ENCODE data around the gene NANOS3.

NANOS3 gene

DNA sequence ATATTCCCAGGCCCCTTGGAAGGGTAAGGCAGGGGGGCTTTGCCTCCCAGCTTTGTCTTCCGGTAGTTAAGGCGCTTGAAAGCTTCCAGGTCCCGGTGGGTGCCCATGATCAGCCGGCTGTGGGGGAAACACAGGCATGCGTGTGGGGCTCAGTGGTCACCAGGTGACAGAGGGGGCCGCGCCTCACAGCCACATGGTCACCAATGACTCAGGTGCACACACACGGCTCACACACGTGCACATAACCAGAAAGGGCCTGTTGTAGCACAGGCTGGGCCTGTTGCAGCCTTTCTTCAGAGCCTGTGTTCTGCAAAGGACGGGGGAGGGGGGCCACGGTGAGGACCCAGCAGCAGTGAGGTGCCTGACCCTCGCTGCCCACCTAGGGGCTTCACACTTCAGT lies 5.9 kb downstream of the NANOS3 start:
- Histone ChIP-seq H3K27ac (replicated peaks) (no peak overlapping the region), H3K4me3 (replicated peaks; ENCODE audit: insufficient read depth, low read length) (no peak overlapping the region), H3K27me3 (ENCODE audit: insufficient read depth, poor library complexity, severe bottlenecking) (no peaks in the 10 kb centered on the region)
- TF ChIP-seq GABPA (IDR thresholded peaks at IDR 0.05; ENCODE audit: low read depth) (no peak), SPI1 (IDR thresholded peaks at IDR 0.05; ENCODE audit: borderline replicate concordance, low read depth) (no peak), POLR2AphosphoS5 (IDR thresholded peaks at IDR 0.05; ENCODE audit: low read depth) (no peak)
- TF ChIP-seq, protein P1, sequence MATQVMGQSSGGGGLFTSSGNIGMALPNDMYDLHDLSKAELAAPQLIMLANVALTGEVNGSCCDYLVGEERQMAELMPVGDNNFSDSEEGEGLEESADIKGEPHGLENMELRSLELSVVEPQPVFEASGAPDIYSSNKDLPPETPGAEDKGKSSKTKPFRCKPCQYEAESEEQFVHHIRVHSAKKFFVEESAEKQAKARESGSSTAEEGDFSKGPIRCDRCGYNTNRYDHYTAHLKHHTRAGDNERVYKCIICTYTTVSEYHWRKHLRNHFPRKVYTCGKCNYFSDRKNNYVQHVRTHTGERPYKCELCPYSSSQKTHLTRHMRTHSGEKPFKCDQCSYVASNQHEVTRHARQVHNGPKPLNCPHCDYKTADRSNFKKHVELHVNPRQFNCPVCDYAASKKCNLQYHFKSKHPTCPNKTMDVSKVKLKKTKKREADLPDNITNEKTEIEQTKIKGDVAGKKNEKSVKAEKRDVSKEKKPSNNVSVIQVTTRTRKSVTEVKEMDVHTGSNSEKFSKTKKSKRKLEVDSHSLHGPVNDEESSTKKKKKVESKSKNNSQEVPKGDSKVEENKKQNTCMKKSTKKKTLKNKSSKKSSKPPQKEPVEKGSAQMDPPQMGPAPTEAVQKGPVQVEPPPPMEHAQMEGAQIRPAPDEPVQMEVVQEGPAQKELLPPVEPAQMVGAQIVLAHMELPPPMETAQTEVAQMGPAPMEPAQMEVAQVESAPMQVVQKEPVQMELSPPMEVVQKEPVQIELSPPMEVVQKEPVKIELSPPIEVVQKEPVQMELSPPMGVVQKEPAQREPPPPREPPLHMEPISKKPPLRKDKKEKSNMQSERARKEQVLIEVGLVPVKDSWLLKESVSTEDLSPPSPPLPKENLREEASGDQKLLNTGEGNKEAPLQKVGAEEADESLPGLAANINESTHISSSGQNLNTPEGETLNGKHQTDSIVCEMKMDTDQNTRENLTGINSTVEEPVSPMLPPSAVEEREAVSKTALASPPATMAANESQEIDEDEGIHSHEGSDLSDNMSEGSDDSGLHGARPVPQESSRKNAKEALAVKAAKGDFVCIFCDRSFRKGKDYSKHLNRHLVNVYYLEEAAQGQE (IDR thresholded peaks at IDR 0.05; ENCODE audit: insufficient replicate concordance, low read depth): no peak
- TF ChIP-seq, protein P2, sequence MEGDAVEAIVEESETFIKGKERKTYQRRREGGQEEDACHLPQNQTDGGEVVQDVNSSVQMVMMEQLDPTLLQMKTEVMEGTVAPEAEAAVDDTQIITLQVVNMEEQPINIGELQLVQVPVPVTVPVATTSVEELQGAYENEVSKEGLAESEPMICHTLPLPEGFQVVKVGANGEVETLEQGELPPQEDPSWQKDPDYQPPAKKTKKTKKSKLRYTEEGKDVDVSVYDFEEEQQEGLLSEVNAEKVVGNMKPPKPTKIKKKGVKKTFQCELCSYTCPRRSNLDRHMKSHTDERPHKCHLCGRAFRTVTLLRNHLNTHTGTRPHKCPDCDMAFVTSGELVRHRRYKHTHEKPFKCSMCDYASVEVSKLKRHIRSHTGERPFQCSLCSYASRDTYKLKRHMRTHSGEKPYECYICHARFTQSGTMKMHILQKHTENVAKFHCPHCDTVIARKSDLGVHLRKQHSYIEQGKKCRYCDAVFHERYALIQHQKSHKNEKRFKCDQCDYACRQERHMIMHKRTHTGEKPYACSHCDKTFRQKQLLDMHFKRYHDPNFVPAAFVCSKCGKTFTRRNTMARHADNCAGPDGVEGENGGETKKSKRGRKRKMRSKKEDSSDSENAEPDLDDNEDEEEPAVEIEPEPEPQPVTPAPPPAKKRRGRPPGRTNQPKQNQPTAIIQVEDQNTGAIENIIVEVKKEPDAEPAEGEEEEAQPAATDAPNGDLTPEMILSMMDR (IDR thresholded peaks at IDR 0.05; ENCODE audit: insufficient read depth, low read length): no peak
- no peak for DNase-seq (ENCODE audit: low read depth in 1 of 2, low spot score in 1 of 2)

DNA sequence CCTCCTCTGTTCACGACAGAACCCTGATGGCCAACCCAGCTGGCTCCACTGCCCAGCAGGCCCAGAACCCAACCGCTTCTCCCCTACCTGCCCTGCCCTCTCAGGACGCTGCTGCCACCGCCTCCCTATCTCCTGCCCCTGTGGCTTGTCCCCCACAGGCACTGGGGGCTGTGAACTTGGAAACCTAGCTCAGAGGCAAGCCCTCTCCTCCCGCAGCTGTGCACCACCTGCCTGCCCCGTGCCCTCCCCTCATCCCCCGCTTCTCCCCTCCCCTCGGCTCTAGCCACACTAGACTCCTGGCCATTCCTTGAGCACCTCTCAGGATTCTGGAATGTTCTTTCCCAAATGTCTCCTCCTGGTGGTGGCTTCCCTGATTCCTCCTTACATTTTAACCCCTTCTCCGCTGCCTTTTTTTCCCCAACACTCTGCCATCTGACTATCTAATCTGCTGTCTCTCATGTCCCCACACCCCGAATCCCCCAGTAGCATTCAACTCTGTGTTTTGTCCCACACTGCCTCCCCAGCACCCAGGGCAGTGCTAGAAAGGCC lies 6.7 kb downstream of the NANOS3 start:
- Histone ChIP-seq H3K27ac (replicated peaks) (no peak overlapping the region), H3K4me3 (replicated peaks; ENCODE audit: insufficient read depth, low read length) (no peak overlapping the region), H3K27me3 (ENCODE audit: insufficient read depth, poor library complexity, severe bottlenecking) (no peaks in the 10 kb centered on the region)
- no peak for DNase-seq (ENCODE audit: low read depth in 1 of 2, low spot score in 1 of 2)
- TF ChIP-seq, protein P1 (IDR thresholded peaks at IDR 0.05; ENCODE audit: insufficient replicate concordance, low read depth): no peak
- TF ChIP-seq GABPA (IDR thresholded peaks at IDR 0.05; ENCODE audit: low read depth) (no peak), SPI1 (IDR thresholded peaks at IDR 0.05; ENCODE audit: borderline replicate concordance, low read depth) (no peak), POLR2AphosphoS5 (IDR thresholded peaks at IDR 0.05; ENCODE audit: low read depth) (no peak)
- TF ChIP-seq, protein P2 (IDR thresholded peaks at IDR 0.05; ENCODE audit: insufficient read depth, low read length): no peak

DNA sequence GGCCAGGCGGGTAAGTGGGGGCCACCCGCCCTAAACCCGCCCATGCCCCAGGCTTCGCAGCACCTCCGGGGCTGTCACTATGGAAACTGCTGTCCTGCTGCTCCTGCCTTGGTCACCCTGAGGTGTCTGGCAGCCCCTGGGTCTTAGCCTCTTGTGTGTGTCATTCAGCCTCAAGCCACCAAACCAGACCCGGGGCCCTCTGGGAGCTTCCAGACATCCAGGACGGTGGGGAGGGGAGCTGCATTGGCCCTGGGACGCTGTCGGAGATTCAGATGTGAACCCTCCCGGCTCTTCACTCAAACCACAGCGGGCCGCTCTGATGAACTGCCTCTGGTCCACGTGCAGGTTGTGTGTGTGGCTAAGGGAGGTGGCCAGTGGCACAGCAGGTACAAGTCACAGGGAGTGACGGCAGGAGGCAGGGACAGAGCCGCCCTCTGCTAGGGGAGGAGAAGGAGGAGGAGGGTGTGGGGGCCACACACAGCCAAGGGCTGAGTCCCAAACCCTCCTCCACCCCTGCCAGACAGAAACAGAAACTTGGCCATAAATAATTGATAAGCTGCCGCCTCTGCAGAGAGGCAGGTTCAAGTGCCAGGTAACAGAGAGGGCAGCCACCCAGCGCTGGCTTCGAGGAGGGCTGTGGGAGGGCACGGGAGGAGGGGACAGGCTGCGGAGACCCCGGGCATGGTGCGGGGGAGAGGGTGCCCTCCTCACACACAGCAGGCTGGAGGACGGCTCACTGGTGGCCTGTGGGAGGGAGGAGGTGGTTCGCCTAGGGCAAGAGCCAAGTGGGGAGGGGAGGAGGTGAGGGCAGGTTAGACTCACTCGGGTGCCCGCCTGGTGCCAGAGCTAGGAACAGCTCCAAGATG lies 8.0 kb downstream of the NANOS3 start:
- TF ChIP-seq POLR2AphosphoS5 (IDR thresholded peaks at IDR 0.05; ENCODE audit: low read depth) (no peak), GABPA (IDR thresholded peaks at IDR 0.05; ENCODE audit: low read depth) (no peak), SPI1 (IDR thresholded peaks at IDR 0.05; ENCODE audit: borderline replicate concordance, low read depth) (no peak)
- TF ChIP-seq, protein P1 (IDR thresholded peaks at IDR 0.05; ENCODE audit: insufficient replicate concordance, low read depth): no peak
- TF ChIP-seq, protein P2 (IDR thresholded peaks at IDR 0.05; ENCODE audit: insufficient read depth, low read length): no peak
- Histone ChIP-seq H3K27ac (replicated peaks) (no peak overlapping the region), H3K27me3 (ENCODE audit: insufficient read depth, poor library complexity, severe bottlenecking) (no peaks in the 10 kb centered on the region), H3K4me3 (replicated peaks; ENCODE audit: insufficient read depth, low read length) (no peak overlapping the region)
- DNase-seq (ENCODE audit: low read depth in 1 of 2, low spot score in 1 of 2): no peak

All from HL-60 (cell line).